Keratinocyte (primary cell): ENCODE measurements around the gene INTU. TPM values are rescaled to one million over a fixed set of nuclear protein-coding genes. Genes with fewer than 3 reads are reported as not detected.

Source experiments
- DNase-seq: peaks from one replicate; pipeline ENCODE4 v3.0.0-alpha.2; 2011; ENCODE audit warnings: low read depth, missing footprints, low spot score
- FAIRE-seq: peaks from 2 replicates; lab custom pipeline; 2011; peaks lifted over from hg19 to GRCh38; lab: Jason Lieb, UNC
- H2AFZ ChIP-seq: 2 replicates; pipeline ENCODE4 v1.6.0; 2012; ENCODE audit warnings: low read length, control low read depth, inconsistent platforms; ENCODE audit not compliant: control insufficient read depth
- H3K27ac ChIP-seq: 2 replicates; pipeline ENCODE4 v1.5.1; 2011; ENCODE audit warnings: low read length; ENCODE audit not compliant: control insufficient read depth, insufficient read depth
- H3K27me3 ChIP-seq: 3 replicates; pipeline ENCODE4 v1.6.0; 2011; ENCODE audit warnings: low read length; ENCODE audit not compliant: control insufficient read depth, insufficient read depth; ENCODE audit errors: extremely low read depth
- H3K36me3 ChIP-seq, 2 experiments: 2 replicates in 1 of 2; 3 replicates in 1 of 2; pipeline ENCODE4 v1.5.1; 2011; ENCODE audit warnings: low read length in 2 of 2, mild to moderate bottlenecking in 1 of 2; ENCODE audit not compliant: control insufficient read depth in 2 of 2, insufficient read depth in 2 of 2; ENCODE audit errors: extremely low read depth in 1 of 2
- H3K4me1 ChIP-seq: 3 replicates; pipeline ENCODE4 v1.5.1; 2011; ENCODE audit warnings: low read length; ENCODE audit not compliant: control insufficient read depth, insufficient read depth; ENCODE audit errors: extremely low read depth
- H3K4me2 ChIP-seq: 3 replicates; pipeline ENCODE4 v1.6.0; 2011; ENCODE audit warnings: low read depth, low read length; ENCODE audit not compliant: control insufficient read depth, insufficient read depth; ENCODE audit errors: extremely low read depth
- H3K4me3 ChIP-seq, 3 experiments: fragments of 200-600 bp in 1 of 3; sonication (generic) in 1 of 3; 2 replicates in 2 of 3; 3 replicates in 1 of 3; pipeline ENCODE4 v1.5.1; 2011 to 2016; ENCODE audit warnings: low read length in 3 of 3, mild to moderate bottlenecking in 3 of 3, control low read depth in 2 of 3, inconsistent platforms in 1 of 3, low read depth in 1 of 3, mixed read lengths in 1 of 3, mixed run types in 1 of 3, moderate library complexity in 1 of 3; ENCODE audit not compliant: control insufficient read depth in 2 of 3, insufficient read depth in 2 of 3; ENCODE audit errors: extremely low read depth in 1 of 3
- H3K79me2 ChIP-seq: 2 replicates; pipeline ENCODE4 v1.6.0; 2012; ENCODE audit warnings: low read length; ENCODE audit not compliant: control insufficient read depth, insufficient read depth
- H3K9ac ChIP-seq: 3 replicates; pipeline ENCODE4 v1.6.0; 2011; ENCODE audit warnings: low read length; ENCODE audit not compliant: control insufficient read depth, insufficient read depth; ENCODE audit errors: extremely low read depth
- H3K9me1 ChIP-seq: 3 replicates; pipeline ENCODE4 v1.6.0; 2011; ENCODE audit warnings: low read length; ENCODE audit not compliant: control insufficient read depth, insufficient read depth; ENCODE audit errors: extremely low read depth
- H3K9me3 ChIP-seq: 2 replicates; pipeline ENCODE4 v1.5.1; 2012; ENCODE audit warnings: low read depth, low read length; ENCODE audit not compliant: control insufficient read depth
- H4K20me1 ChIP-seq: 3 replicates; pipeline ENCODE4 v1.6.0; 2011; ENCODE audit warnings: low read length; ENCODE audit not compliant: control insufficient read depth, insufficient read depth; ENCODE audit errors: extremely low read depth
- CTCF ChIP-seq, 3 experiments: IDR thresholded peaks in 1 of 3; conservative IDR thresholded peaks in 1 of 3; optimal IDR thresholded peaks in 1 of 3; 2 replicates in 2 of 3; 3 replicates in 1 of 3; pipeline versions ENCODE3 to v1.5.1; 2011; ENCODE audit warnings: low read length in 3 of 3, mild to moderate bottlenecking in 3 of 3, moderate library complexity in 2 of 3, control low read depth in 1 of 3, inconsistent platforms in 1 of 3; ENCODE audit not compliant: insufficient read depth in 2 of 3; ENCODE audit errors: extremely low read depth in 1 of 3
- EZH2 ChIP-seq: IDR thresholded peaks from one replicate; pipeline ENCODE4 v1.6.1; 2012; ENCODE audit warnings: inconsistent platforms, mild to moderate bottlenecking, low read length, moderate library complexity
- dilution Hi-C: fragments of 300-500 bp; cut with MboI; formaldehyde crosslinking; loops from one replicate; pipeline ENCODE4 v1.7.0; 2020; ENCODE audit warnings: low sequenced_read_pairs; ENCODE audit not compliant: extremely low pct_ligation_motif_present
- polyA plus RNA-seq, 5 experiments: library from polyadenylated mRNA; depleted of rRNA in 3 of 5; stranded (reverse) in 3 of 5; stranded (forward) in 1 of 5; unstranded in 1 of 5; fragments of >200 nt; gene quantifications; 1 replicate in 1 of 5; 2 replicates in 3 of 5; 3 replicates in 1 of 5; pipeline versions ENCODE4 v1.2.1 to v1.2.3, GENCODE V29; 2011 to 2012; ENCODE audit warnings: missing spikeins in 2 of 5, low read depth in 1 of 5, low replicate concordance in 1 of 5

The INTU gene
- polyA plus RNA-seq, 1 donor (not counting 4 experiments of a cell fraction or from before 2014, with no cell fraction given): 5.0 TPM

GRCh38 chr4:127606823-127607222, 25.9 kb upstream of the INTU start:
- Histone ChIP-seq H3K4me2 (no peak overlapping the region), H3K27me3 (peaks cover 8% of the 10 kb centered on the region), H3K27ac (no peak overlapping the region), H3K4me1 (peaks cover 2% of the 10 kb centered on the region), H4K20me1 (no peaks in the 10 kb centered on the region), H3K9me1 (no peaks in the 10 kb centered on the region), H3K79me2 (no peaks in the 10 kb centered on the region), H3K9ac (no peak overlapping the region), H3K4me3 (no peak overlapping the region), H2AFZ (no peak overlapping the region), H3K36me3 (no peaks in the 10 kb centered on the region), H3K9me3 (no peaks in the 10 kb centered on the region)
- dilution Hi-C loops: no loop called here
- FAIRE-seq (no peak), DNase-seq (no peak)
- TF ChIP-seq CTCF (optimal IDR thresholded peaks at IDR 0.05 in 1 of 3, IDR thresholded peaks at IDR 0.05 in 1 of 3, conservative IDR thresholded peaks at IDR 0.05 in 1 of 3; ENCODE audit: extremely low read depth in 1 of 3, insufficient read depth in 2 of 3, low read length in 3 of 3): no peak
- TF ChIP-seq EZH2: no peak

GRCh38 chr4:127609484-127609883, 23.3 kb upstream of the INTU start:
- Histone ChIP-seq H4K20me1 (no peaks in the 10 kb centered on the region), H3K9me3 (no peaks in the 10 kb centered on the region), H3K27me3 (peaks cover 4% of the 10 kb centered on the region), H3K4me1 (peaks cover 2% of the 10 kb centered on the region), H3K9me1 (no peaks in the 10 kb centered on the region), H3K79me2 (no peaks in the 10 kb centered on the region), H3K4me3 (no peak overlapping the region), H3K4me2 (no peak overlapping the region), H2AFZ (no peak overlapping the region), H3K27ac (no peak overlapping the region), H3K9ac (no peak overlapping the region), H3K36me3 (no peaks in the 10 kb centered on the region)
- no peak for DNase-seq
- dilution Hi-C loops: no loop called here
- FAIRE-seq: no peak
- no peak for TF ChIP-seq CTCF (optimal IDR thresholded peaks at IDR 0.05 in 1 of 3, IDR thresholded peaks at IDR 0.05 in 1 of 3, conservative IDR thresholded peaks at IDR 0.05 in 1 of 3; ENCODE audit: extremely low read depth in 1 of 3, insufficient read depth in 2 of 3, low read length in 3 of 3)
- TF ChIP-seq EZH2: no peak
